Omental fat pad (tissue), 4 donors: Measurements from ENCODE around the gene AGXT. TPM values are rescaled to one million over a fixed set of nuclear protein-coding genes. Genes with fewer than 3 reads are reported as not detected.

Source experiments
- total RNA-seq, 4 donors: library from RNA; depleted of rRNA; stranded (reverse); fragments of >200 nt; gene quantifications; one replicate each; pipeline ENCODE4 v1.1.0, GENCODE V29; 2016

Gene AGXT
- total RNA-seq, 4 donors from 2014 or later = 0.56 to 1.4 TPM; not detected in 2

Other genes with a start within 250 kb of the AGXT start
- gene GPR35, start 243.3 kb upstream of the AGXT start, total RNA-seq = 1 to 10 TPM; 1.3 to 2.4 (median 1.9) TPM
- not detected for gene AQP12B, start 185.9 kb upstream of the AGXT start, total RNA-seq
- not detected for gene AQP12A, start 177.0 kb upstream of the AGXT start, total RNA-seq
- under 1 TPM in 2 of 4 donors, not detected in 2; 0.19 to 0.60 TPM for gene KIF1A, start 48.6 kb upstream of the AGXT start, total RNA-seq
- gene MAB21L4, start 27.3 kb downstream of the AGXT start, total RNA-seq = not detected
- gene CROCC2, start 37.5 kb downstream of the AGXT start, total RNA-seq = under 1 TPM in 2 of 4 donors, not detected in 2; 0.06 to 0.12 TPM
- gene SNED1, start 129.8 kb downstream of the AGXT start, total RNA-seq = 10 to 100 TPM; 18.0 to 52.2 (median 32.5) TPM
- gene MTERF4, start 233.5 kb downstream of the AGXT start, total RNA-seq = 10 to 100 TPM; 26.9 to 39.1 (median 34.5) TPM